Measurements from ENCODE around the gene SOX10. TPM values are rescaled to one million over a fixed set of nuclear protein-coding genes. Genes with fewer than 3 reads are reported as not detected.

The SOX10 gene
- total RNA-seq, 1 donor from 2014 or later, result not detected

DNA sequence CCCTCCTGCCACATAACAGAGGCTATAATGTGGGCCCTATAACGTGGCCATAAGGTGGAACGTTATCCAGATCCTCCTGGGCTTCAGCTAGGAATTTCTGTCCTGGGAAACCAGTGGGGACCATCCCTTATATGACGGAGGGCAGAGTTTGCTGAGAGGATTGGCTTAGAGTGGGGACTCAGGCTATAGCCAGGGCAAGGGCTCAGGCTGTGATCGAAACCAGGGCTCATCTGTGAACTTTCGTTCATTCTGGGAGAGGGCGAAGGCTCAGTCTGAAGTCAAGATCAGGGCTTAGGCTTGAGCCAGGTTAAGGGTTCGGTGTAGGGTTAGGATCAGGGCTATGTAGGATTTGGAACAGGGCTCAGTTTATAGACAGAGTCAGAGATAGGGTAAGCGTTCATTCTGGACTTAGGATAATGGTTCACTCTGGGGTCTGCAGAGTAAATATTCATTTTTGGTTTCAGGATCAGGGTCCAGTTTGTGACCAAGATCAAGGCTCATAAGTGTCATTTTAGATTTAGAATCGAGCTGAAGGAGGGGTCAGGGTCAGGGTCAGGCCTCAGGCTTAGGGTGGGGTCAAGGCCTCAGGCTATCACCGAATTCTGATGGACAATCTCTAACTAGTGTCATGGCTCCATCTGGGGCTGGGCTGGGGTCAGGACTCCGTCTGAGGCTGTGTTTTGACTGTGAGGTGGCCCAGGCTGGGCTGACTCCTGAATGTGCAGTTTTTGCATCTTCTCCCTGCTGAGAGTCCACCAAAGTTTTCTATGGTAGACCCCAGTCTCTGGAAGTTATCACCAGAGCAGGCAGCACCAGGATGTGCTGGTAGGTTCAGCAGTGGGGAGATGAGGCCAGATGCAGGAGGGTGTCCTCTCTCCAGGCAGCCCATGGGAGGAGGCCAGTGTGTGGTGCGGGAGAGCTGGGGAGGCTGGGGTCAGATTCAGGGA, 33.9 kb upstream of the SOX10 start:
- H3K27ac Mint-ChIP-seq (ENCODE audit: unreplicated experiment), result no peak overlapping the region
- TF ChIP-seq CTCF (IDR thresholded peaks at IDR 0.05), result no peak
- no peaks in the 10 kb centered on the region for H3K9me3 Mint-ChIP-seq (ENCODE audit: low read depth)
- H3K27me3 Mint-ChIP-seq (ENCODE audit: low read depth), result no peaks in the 10 kb centered on the region
- no peak overlapping the region for H3K4me3 Mint-ChIP-seq (ENCODE audit: unreplicated experiment)
- H3K4me1 Mint-ChIP-seq (ENCODE audit: low read depth), result peaks cover 11% of the 10 kb centered on the region
- DNase-seq (ENCODE audit: low spot score), result no peak
- H3K36me3 Mint-ChIP-seq (ENCODE audit: low read depth), result no peaks in the 10 kb centered on the region

DNA sequence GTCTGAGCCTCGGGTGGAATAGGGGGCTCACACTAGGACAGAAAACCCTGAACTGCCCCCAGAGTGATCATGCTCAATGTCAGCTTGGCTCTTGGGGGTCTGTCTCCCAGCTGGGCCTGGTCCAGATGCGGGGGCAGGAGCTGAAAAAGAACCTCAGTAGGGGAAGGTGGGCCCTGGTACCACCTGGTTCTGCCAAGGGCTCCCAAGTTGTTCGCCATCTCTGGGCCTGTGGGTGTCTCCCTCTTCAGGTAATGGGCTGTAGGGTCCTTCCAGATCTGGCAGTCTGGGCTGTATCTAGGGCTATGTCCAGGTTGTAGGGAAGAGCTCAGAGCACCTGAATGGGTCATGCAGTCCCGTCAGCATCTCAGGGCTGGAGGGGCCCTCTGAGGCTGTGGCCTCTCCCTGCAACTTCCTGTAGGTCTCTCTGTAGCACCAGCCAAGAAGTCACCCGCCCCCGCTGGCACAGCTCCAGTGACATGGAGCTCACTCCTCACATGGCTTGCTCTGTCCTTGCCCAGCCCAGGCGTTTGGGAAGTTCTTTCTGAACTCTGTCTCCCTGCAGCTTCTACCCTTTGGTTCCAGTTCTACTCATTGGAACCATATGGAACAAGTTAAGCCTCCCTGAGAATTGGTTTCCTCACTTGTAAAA, 33.0 kb upstream of the SOX10 start:
- DNase-seq (ENCODE audit: low spot score), result no peak

DNA sequence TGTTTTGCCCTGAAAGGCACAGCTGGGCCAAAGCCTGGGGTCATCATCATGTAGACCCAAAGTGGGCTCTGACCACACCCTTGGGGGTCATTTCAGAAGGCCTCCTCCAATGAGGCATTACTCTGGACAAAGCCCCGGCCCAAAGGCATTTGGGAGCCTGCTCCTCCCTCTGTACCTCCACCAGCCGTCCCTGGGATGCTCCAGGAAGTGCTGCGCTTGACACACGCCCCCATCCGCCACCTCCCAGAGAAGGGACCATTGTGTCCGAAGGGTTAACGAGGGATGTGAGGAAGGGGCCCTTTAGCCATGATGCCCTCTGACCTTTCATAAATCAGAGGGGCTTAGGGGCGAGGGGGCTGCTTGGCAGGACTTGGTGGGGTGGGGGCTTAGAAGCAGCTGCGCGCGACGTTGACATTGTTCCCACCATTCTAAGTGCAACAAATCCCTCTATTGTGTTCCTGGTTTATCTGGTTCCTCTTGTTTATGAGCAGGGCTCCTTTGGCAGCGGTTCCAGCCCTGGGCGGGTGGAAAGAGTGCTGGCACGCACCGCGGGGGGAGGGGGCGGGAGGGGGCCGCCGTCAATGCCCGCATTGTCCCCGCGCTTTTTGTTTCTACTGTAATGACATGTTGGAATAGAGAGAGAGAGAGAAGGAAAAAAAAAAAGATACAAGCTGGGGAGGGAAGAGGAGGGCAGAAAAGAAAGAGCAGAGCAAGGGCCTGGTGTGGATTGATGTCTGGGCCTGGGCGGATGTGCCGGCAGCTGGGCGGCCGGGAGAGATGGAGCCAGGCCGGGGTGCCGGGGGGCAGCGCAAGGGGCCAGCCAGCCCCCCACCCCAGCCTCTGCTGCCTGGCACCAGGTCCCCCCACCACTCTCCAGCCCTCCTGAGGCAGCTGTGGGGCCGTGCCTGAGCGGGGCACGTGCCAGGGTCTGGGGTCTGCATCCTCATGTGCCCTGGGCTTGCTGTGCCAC, 32.1 kb upstream of the SOX10 start:
- H3K36me3 Mint-ChIP-seq (ENCODE audit: low read depth), result no peaks in the 10 kb centered on the region
- H3K4me1 Mint-ChIP-seq (ENCODE audit: low read depth), result peaks cover 19% of the 10 kb centered on the region
- H3K4me3 Mint-ChIP-seq (ENCODE audit: unreplicated experiment), result no peak overlapping the region
- DNase-seq (ENCODE audit: low spot score), result no peak
- TF ChIP-seq CTCF (IDR thresholded peaks at IDR 0.05), result no peak
- no peaks in the 10 kb centered on the region for H3K9me3 Mint-ChIP-seq (ENCODE audit: low read depth)
- H3K27ac Mint-ChIP-seq (ENCODE audit: unreplicated experiment), result no peak overlapping the region
- peaks cover 2% of the 10 kb centered on the region for H3K27me3 Mint-ChIP-seq (ENCODE audit: low read depth)

More for the DNA sequence above, 33.0 kb upstream of the SOX10 start:
- no peak overlapping the region for H3K4me3 Mint-ChIP-seq (ENCODE audit: unreplicated experiment)
- TF ChIP-seq CTCF (IDR thresholded peaks at IDR 0.05), result peak; percentile 23
- no peaks in the 10 kb centered on the region for H3K9me3 Mint-ChIP-seq (ENCODE audit: low read depth)
- peaks cover 2% of the 10 kb centered on the region for H3K27me3 Mint-ChIP-seq (ENCODE audit: low read depth)
- H3K36me3 Mint-ChIP-seq (ENCODE audit: low read depth), result no peaks in the 10 kb centered on the region
- peaks cover 18% of the 10 kb centered on the region for H3K4me1 Mint-ChIP-seq (ENCODE audit: low read depth)
- peak overlapping the region; percentile 75 for H3K27ac Mint-ChIP-seq (ENCODE audit: unreplicated experiment)

- Mint-ChIP-seq H3K4me3 (ENCODE audit: unreplicated experiment) (no peak overlapping the region), H3K4me1 (ENCODE audit: low read depth) (peaks cover 19% of the 10 kb centered on the region), H3K36me3 (ENCODE audit: low read depth) (no peaks in the 10 kb centered on the region), H3K9me3 (ENCODE audit: low read depth) (no peaks in the 10 kb centered on the region), H3K27ac (ENCODE audit: unreplicated experiment) (no peak overlapping the region), H3K27me3 (ENCODE audit: low read depth) (peaks cover 2% of the 10 kb centered on the region)
- DNase-seq (ENCODE audit: low spot score), result no peak
- TF ChIP-seq CTCF (IDR thresholded peaks at IDR 0.05), result no peak
Observed at GRCh38 chr22:38014083-38014482, 29.7 kb upstream of the SOX10 start.
